Measurements from ENCODE around the gene KCNJ4.

The KCNJ4 gene

GRCh38 chr22:38448945-38449745 lies 5.9 kb downstream of the KCNJ4 start:
- in situ Hi-C loops (cut with HindIII; ENCODE audit: low sequenced_read_pairs), result no loop called here
- DNase-seq (ENCODE audit: low read depth), result no peak
- no peak overlapping the region for H3K4me3 ChIP-seq (ENCODE audit: low read depth, low read length)
- TF ChIP-seq CTCF (IDR thresholded peaks at IDR 0.05; ENCODE audit: low read depth, low read length, missing control alignments), result no peak

GRCh38 chr22:38446018-38446601 lies 8.9 kb downstream of the KCNJ4 start:
- TF ChIP-seq CTCF (IDR thresholded peaks at IDR 0.05; ENCODE audit: low read depth, low read length, missing control alignments), result no peak
- no peak overlapping the region for H3K4me3 ChIP-seq (ENCODE audit: low read depth, low read length)
- no peak for DNase-seq (ENCODE audit: low read depth)
- in situ Hi-C loops (cut with HindIII; ENCODE audit: low sequenced_read_pairs), result no loop called here

- no peak overlapping the region for H3K4me3 ChIP-seq (ENCODE audit: low read depth, low read length)
- no peak for TF ChIP-seq CTCF (IDR thresholded peaks at IDR 0.05; ENCODE audit: low read depth, low read length, missing control alignments)
- no peak for DNase-seq (ENCODE audit: low read depth)
- in situ Hi-C loops (cut with HindIII; ENCODE audit: low sequenced_read_pairs), result no loop called here
These were observed 10.2 kb downstream of the KCNJ4 start for GRCh38 chr22:38444783-38445182.

GRCh38 chr22:38443628-38444521 lies 11.1 kb downstream of the KCNJ4 start:
- DNase-seq (ENCODE audit: low read depth), result no peak
- no peak for TF ChIP-seq CTCF (IDR thresholded peaks at IDR 0.05; ENCODE audit: low read depth, low read length, missing control alignments)
- no peak overlapping the region for H3K4me3 ChIP-seq (ENCODE audit: low read depth, low read length)
- in situ Hi-C loops (cut with HindIII; ENCODE audit: low sequenced_read_pairs), result no loop called here

- H3K4me3 ChIP-seq (ENCODE audit: low read depth, low read length), result no peak overlapping the region
- no peak for DNase-seq (ENCODE audit: low read depth)
- in situ Hi-C loops (cut with HindIII; ENCODE audit: low sequenced_read_pairs), result no loop called here
- TF ChIP-seq CTCF (IDR thresholded peaks at IDR 0.05; ENCODE audit: low read depth, low read length, missing control alignments), result no peak
These were observed 11.9 kb downstream of the KCNJ4 start for GRCh38 chr22:38442967-38443627.

Data from astrocyte of the cerebellum (primary cell).